H9 (cell line): ENCODE results near the gene UBQLN2. TPM values are rescaled to one million over a fixed set of nuclear protein-coding genes. Genes with fewer than 3 reads are reported as not detected.
A peak's percentile ranks its signal among the peaks of the same experiment; 100 is the strongest.

Experiments used
- DNase-seq: peaks from one replicate; pipeline ENCODE4 v3.0.0-alpha.2; 2017
- H2AFZ ChIP-seq: one replicate; pipeline ENCODE4 v1.6.1; 2013; ENCODE audit warnings: mild to moderate bottlenecking, low read length, control low read depth, moderate library complexity
- H2AK5ac ChIP-seq: 2 replicates; pipeline ENCODE4 v1.6.1; 2013; ENCODE audit warnings: low read length, control low read depth, mixed read lengths; ENCODE audit not compliant: insufficient read length
- H2BK120ac ChIP-seq: one replicate; pipeline ENCODE4 v1.6.1; 2013; ENCODE audit warnings: low read depth, mild to moderate bottlenecking, low read length, control low read depth, inconsistent platforms; ENCODE audit not compliant: poor library complexity, severe bottlenecking
- H2BK12ac ChIP-seq: 2 replicates; pipeline ENCODE4 v1.6.1; 2013; ENCODE audit warnings: low read length, control low read depth, mixed read lengths, low read depth; ENCODE audit not compliant: insufficient read length
- H2BK15ac ChIP-seq: 2 replicates; pipeline ENCODE4 v1.6.1; 2013; ENCODE audit warnings: low read depth, low read length, control low read depth
- H2BK20ac ChIP-seq: one replicate; pipeline ENCODE4 v1.6.1; 2013; ENCODE audit warnings: low read depth, mild to moderate bottlenecking, low read length, control low read depth, inconsistent platforms; ENCODE audit not compliant: poor library complexity, severe bottlenecking
- H2BK5ac ChIP-seq: 2 replicates; pipeline ENCODE4 v1.6.1; 2013; ENCODE audit warnings: low read length, control low read depth, mixed read lengths; ENCODE audit not compliant: insufficient read length
- H3K14ac ChIP-seq: 2 replicates; pipeline ENCODE4 v1.6.1; 2013; ENCODE audit warnings: low read length, control low read depth; ENCODE audit not compliant: insufficient read depth
- H3K18ac ChIP-seq: 2 replicates; pipeline ENCODE4 v1.6.1; 2013; ENCODE audit warnings: low read depth, mild to moderate bottlenecking, mixed read lengths, low read length, control low read depth; ENCODE audit not compliant: insufficient read length
- H3K23ac ChIP-seq: 2 replicates; pipeline ENCODE4 v1.6.1; 2013; ENCODE audit warnings: low read length, control low read depth, mixed read lengths, low read depth; ENCODE audit not compliant: insufficient read length
- H3K23me2 ChIP-seq: 2 replicates; pipeline ENCODE4 v1.6.1; 2013; ENCODE audit warnings: low read depth, mild to moderate bottlenecking, mixed read lengths, low read length, control low read depth; ENCODE audit not compliant: insufficient read length, poor library complexity, severe bottlenecking
- H3K27ac ChIP-seq: 2 replicates; pipeline ENCODE4 v1.5.1; 2013; ENCODE audit warnings: low read length, control low read depth, mixed read lengths, low read depth; ENCODE audit not compliant: insufficient read length
- H3K27me3 ChIP-seq: 2 replicates; pipeline ENCODE4 v1.6.1; 2013; ENCODE audit warnings: low read length, control low read depth, inconsistent platforms; ENCODE audit not compliant: insufficient read depth
- H3K4ac ChIP-seq: 2 replicates; pipeline ENCODE4 v1.6.1; 2013; ENCODE audit warnings: low read depth, mild to moderate bottlenecking, control low read depth, inconsistent platforms, low read length, moderate library complexity
- H3K4me1 ChIP-seq: 2 replicates; pipeline ENCODE4 v1.6.1; 2013; ENCODE audit warnings: low read length, control low read depth, inconsistent platforms; ENCODE audit not compliant: insufficient read depth
- H3K4me2 ChIP-seq: 2 replicates; pipeline ENCODE4 v1.6.1; 2013; ENCODE audit warnings: low read length, control low read depth, mixed read lengths; ENCODE audit not compliant: insufficient read length, insufficient read depth
- H3K56ac ChIP-seq: 2 replicates; pipeline ENCODE4 v1.6.1; 2013; ENCODE audit warnings: low read depth, mild to moderate bottlenecking, mixed read lengths, low read length, control low read depth; ENCODE audit not compliant: insufficient read length
- H3K79me1 ChIP-seq: 2 replicates; pipeline ENCODE4 v1.6.1; 2013; ENCODE audit warnings: low read depth, mild to moderate bottlenecking, moderate library complexity, low read length, control low read depth, inconsistent platforms; ENCODE audit not compliant: insufficient read depth, poor library complexity, severe bottlenecking
- H3K79me2 ChIP-seq: 2 replicates; pipeline ENCODE4 v1.6.1; 2013; ENCODE audit warnings: low read length, control low read depth, inconsistent platforms; ENCODE audit not compliant: insufficient read depth
- H3K9ac ChIP-seq: 2 replicates; pipeline ENCODE4 v1.6.1; 2013; ENCODE audit warnings: low read length, control low read depth, mixed read lengths; ENCODE audit not compliant: insufficient read length; ENCODE audit errors: extremely low read depth
- H3K9me3 ChIP-seq: one replicate; pipeline ENCODE4 v1.6.1; 2013; ENCODE audit warnings: low read depth, low read length, inconsistent platforms; ENCODE audit not compliant: control insufficient read depth
- H3T11ph ChIP-seq: one replicate; pipeline ENCODE4 v1.6.1; 2013; ENCODE audit warnings: mild to moderate bottlenecking, low read length, control low read depth, inconsistent platforms
- H4K20me1 ChIP-seq: one replicate; pipeline ENCODE4 v1.6.1; 2013; ENCODE audit not compliant: control insufficient read depth, insufficient read length, insufficient read depth
- H4K5ac ChIP-seq: 2 replicates; pipeline ENCODE4 v1.6.1; 2013; ENCODE audit warnings: low read depth, mild to moderate bottlenecking, mixed read lengths, low read length, control low read depth; ENCODE audit not compliant: insufficient read length
- H4K8ac ChIP-seq: replicated peaks from 2 replicates; pipeline ENCODE4 v1.6.1; 2013; ENCODE audit warnings: low read length, control low read depth, mixed read lengths, low read depth; ENCODE audit not compliant: insufficient read length
- H4K91ac ChIP-seq: 2 replicates; pipeline ENCODE4 v1.6.1; 2013; ENCODE audit warnings: low read depth, mild to moderate bottlenecking, moderate library complexity, mixed read lengths, low read length, control low read depth; ENCODE audit not compliant: insufficient read length
- H3K27ac Mint-ChIP-seq, 3 experiments: 2 replicates in 2 of 3; 3 replicates in 1 of 3; pipeline ENCODE4 v1.8.0; 2020 to 2021; ENCODE audit warnings: mixed read lengths in 3 of 3, mild to moderate bottlenecking in 1 of 3, moderate library complexity in 1 of 3
- H3K27me3 Mint-ChIP-seq: 2 replicates; pipeline ENCODE4 v1.8.0; 2021; ENCODE audit warnings: low read depth, mild to moderate bottlenecking, moderate library complexity, mixed read lengths
- H3K36me3 Mint-ChIP-seq, 3 experiments: 2 replicates in 2 of 3; 3 replicates in 1 of 3; pipeline ENCODE4 v1.8.0; 2020 to 2021; ENCODE audit warnings: low read depth in 3 of 3, mixed read lengths in 3 of 3; ENCODE audit not compliant: insufficient read depth in 1 of 3
- H3K4me1 Mint-ChIP-seq, 2 experiments: 2 replicates each; pipeline ENCODE4 v1.8.0; 2020; ENCODE audit warnings: mixed read lengths in 2 of 2
- H3K4me3 Mint-ChIP-seq, 2 experiments: 2 replicates in 1 of 2; 3 replicates in 1 of 2; pipeline ENCODE4 v1.8.0; 2020 to 2021; ENCODE audit warnings: mild to moderate bottlenecking in 2 of 2, mixed read lengths in 2 of 2, moderate library complexity in 1 of 2
- H3K9me3 Mint-ChIP-seq, 2 experiments: 2 replicates in 1 of 2; 3 replicates in 1 of 2; pipeline ENCODE4 v1.8.0; 2020; ENCODE audit warnings: mild to moderate bottlenecking in 2 of 2, mixed read lengths in 2 of 2, moderate library complexity in 1 of 2
- CTCF ChIP-seq: fragments of 200-600 bp; sonication (generic); conservative IDR thresholded peaks from 3 replicates; pipeline ENCODE4 v1.8.0; 2021; ENCODE audit warnings: antibody characterized with exemption, mild to moderate bottlenecking
- WGBS: extraction: QIAGEN DNeasy Blood & Tissue Kit; methylation state at CpG from one replicate; pipeline ENCODE4 v1.1.7; 2013; ENCODE audit warnings: missing lambda C conversion rate, low lambda C conversion rate, mixed read lengths; ENCODE audit not compliant: insufficient read length; ENCODE audit errors: extremely low coverage; 5-methylcytosine and 5-hydroxymethylcytosine counted together
- total RNA-seq: library from RNA; stranded (reverse); gene quantifications from 2 replicates; pipeline ENCODE4 v1.2.1, GENCODE V29; 2021

UBQLN2 gene
- total RNA-seq, 1 experiment from 2014 or later, result 30.0 TPM

DNA sequence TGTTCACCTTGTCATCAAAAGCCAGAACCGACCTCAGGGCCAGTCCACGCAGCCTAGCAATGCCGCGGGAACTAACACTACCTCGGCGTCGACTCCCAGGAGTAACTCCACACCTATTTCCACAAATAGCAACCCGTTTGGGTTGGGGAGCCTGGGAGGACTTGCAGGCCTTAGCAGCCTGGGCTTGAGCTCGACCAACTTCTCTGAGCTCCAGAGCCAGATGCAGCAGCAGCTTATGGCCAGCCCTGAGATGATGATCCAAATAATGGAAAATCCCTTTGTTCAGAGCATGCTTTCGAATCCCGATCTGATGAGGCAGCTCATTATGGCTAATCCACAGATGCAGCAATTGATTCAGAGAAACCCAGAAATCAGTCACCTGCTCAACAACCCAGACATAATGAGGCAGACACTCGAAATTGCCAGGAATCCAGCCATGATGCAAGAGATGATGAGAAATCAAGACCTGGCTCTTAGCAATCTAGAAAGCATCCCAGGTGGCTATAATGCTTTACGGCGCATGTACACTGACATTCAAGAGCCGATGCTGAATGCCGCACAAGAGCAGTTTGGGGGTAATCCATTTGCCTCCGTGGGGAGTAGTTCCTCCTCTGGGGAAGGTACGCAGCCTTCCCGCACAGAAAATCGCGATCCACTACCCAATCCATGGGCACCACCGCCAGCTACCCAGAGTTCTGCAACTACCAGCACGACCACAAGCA, 898 bp downstream of the UBQLN2 start:
- Histone ChIP-seq H3K23ac (no peak overlapping the region), H3K79me1 (no peaks in the 10 kb centered on the region), H2BK5ac (no peak overlapping the region), H3T11ph (no peak overlapping the region), H3K9ac (peak overlapping the region; percentile 85), H3K23me2 (peaks cover 14% of the 10 kb centered on the region), H4K8ac (no peak overlapping the region), H3K27ac (peak overlapping the region; percentile 91), H4K5ac (no peak overlapping the region), H3K4me1 (no peaks in the 10 kb centered on the region), H3K4me2 (peak overlapping the region; percentile 84), H4K20me1 (no peaks in the 10 kb centered on the region), H2BK12ac (no peak overlapping the region), H3K9me3 (no peaks in the 10 kb centered on the region), H3K4ac (no peak overlapping the region), H2AFZ (no peak overlapping the region), H3K79me2 (peaks cover 25% of the 10 kb centered on the region), H3K56ac (no peak overlapping the region), H3K27me3 (no peaks in the 10 kb centered on the region), H2BK20ac (no peak overlapping the region), H4K91ac (no peak overlapping the region), H2BK15ac (no peak overlapping the region), H2AK5ac (no peak overlapping the region), H2BK120ac (no peak overlapping the region), H3K14ac (peak overlapping the region; percentile 98), H3K18ac (peak overlapping the region; percentile 84)
- H3K9me3 Mint-ChIP-seq, result peaks cover 36 to 41% of the 10 kb centered on the region in 2 experiments
- DNase-seq, result no peak
- H3K36me3 Mint-ChIP-seq, result peaks cover 0 to 13% (median 11%) of the 10 kb centered on the region in 3 experiments; a peak in 5 of 7 replicates
- H3K4me3 Mint-ChIP-seq, result peak overlapping the region; percentile 70 to 83
- H3K27ac Mint-ChIP-seq, result peak overlapping the region in 2 of 3 experiments; percentile 25 to 65; a peak in 1 of 7 replicates
- WGBS, result no CpG with 5 or more reads among the region's 23 CpGs
- peaks cover 2 to 13% of the 10 kb centered on the region in 2 experiments for H3K4me1 Mint-ChIP-seq
- no peaks in the 10 kb centered on the region; the same call in 1 of the 2 replicates for H3K27me3 Mint-ChIP-seq
- no peak for TF ChIP-seq CTCF
